ENCODE data around the gene MACIR. TPM values are rescaled to one million over a fixed set of nuclear protein-coding genes. Genes with fewer than 3 reads are reported as not detected.

MACIR gene
- total RNA-seq, 4 donors from 2014 or later = 21.7 to 72.8 (median 47.7) TPM

GRCh38 chr5:103247118-103247517 lies 11.4 kb upstream of the MACIR start:
- 92% methylated on average over 1 of the region's 1 CpG for WGBS, 2 donors (ENCODE audit: low coverage in 1 of 2)
- Histone ChIP-seq H3K9me3 (no peaks in the 10 kb centered on the region), H3K4me3 (no peak overlapping the region), H3K36me3 (no peaks in the 10 kb centered on the region), H3K27ac (no peak overlapping the region), H3K27me3 (no peaks in the 10 kb centered on the region), H3K4me1 (peaks cover 0 to 4% (median 0%) of the 10 kb centered on the region in 4 donors)
- no peak for TF ChIP-seq POLR2AphosphoS5 (IDR thresholded peaks at IDR 0.05)
- TF ChIP-seq, protein P1, sequence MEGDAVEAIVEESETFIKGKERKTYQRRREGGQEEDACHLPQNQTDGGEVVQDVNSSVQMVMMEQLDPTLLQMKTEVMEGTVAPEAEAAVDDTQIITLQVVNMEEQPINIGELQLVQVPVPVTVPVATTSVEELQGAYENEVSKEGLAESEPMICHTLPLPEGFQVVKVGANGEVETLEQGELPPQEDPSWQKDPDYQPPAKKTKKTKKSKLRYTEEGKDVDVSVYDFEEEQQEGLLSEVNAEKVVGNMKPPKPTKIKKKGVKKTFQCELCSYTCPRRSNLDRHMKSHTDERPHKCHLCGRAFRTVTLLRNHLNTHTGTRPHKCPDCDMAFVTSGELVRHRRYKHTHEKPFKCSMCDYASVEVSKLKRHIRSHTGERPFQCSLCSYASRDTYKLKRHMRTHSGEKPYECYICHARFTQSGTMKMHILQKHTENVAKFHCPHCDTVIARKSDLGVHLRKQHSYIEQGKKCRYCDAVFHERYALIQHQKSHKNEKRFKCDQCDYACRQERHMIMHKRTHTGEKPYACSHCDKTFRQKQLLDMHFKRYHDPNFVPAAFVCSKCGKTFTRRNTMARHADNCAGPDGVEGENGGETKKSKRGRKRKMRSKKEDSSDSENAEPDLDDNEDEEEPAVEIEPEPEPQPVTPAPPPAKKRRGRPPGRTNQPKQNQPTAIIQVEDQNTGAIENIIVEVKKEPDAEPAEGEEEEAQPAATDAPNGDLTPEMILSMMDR (IDR thresholded peaks at IDR 0.05) = no peak
- no peak for DNase-seq
- intact Hi-C loops (cut with DNase I; ENCODE audit: low total_unique reads) (no loop called here), in situ Hi-C loops (cut with MboI; ENCODE audit: low pct_ligation_motif_present in 1 of 4, low pct_unique_long_range_greater_than_20kb in 1 of 4, low sequenced_read_pairs in 3 of 4) (no loop called here)

DNA sequence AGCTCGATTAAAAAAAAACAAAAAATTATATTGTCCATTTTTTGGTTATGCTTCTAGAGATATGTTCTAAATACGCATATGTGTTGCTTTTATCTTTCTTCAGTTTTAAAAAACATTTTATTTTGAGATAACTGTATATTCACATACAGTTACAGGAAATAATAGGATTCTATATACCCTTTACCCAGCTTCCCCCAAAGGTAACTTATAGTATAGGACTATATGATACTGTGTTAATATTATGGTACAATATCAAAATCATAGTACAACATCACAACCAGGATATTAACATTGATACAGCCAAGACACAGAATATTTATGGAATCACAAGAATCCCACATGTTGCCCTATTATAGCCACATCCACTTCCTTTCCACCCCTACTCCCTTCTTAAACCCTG lies 9.5 kb upstream of the MACIR start:
- no peaks in the 10 kb centered on the region for H3K36me3 ChIP-seq
- 90 to 96% methylated on average over 2 of the region's 2 CpGs for WGBS, 2 donors (ENCODE audit: low coverage in 1 of 2)
- intact Hi-C loops (cut with DNase I; ENCODE audit: low total_unique reads) (no loop called here), in situ Hi-C loops (cut with MboI; ENCODE audit: low pct_ligation_motif_present in 1 of 4, low pct_unique_long_range_greater_than_20kb in 1 of 4, low sequenced_read_pairs in 3 of 4) (no loop called here)
- no peaks in the 10 kb centered on the region for H3K9me3 ChIP-seq
- H3K27me3 ChIP-seq = no peaks in the 10 kb centered on the region
- no peak overlapping the region for H3K27ac ChIP-seq
- TF ChIP-seq POLR2A (IDR thresholded peaks at IDR 0.05) (no peak), POLR2AphosphoS5 (IDR thresholded peaks at IDR 0.05) (no peak), EP300 (IDR thresholded peaks at IDR 0.05; ENCODE audit: low read depth) (no peak)
- TF ChIP-seq, protein P1 (IDR thresholded peaks at IDR 0.05) = no peak
- no peak overlapping the region for H3K4me3 ChIP-seq
- H3K4me1 ChIP-seq = peaks cover 0 to 4% (median 0%) of the 10 kb centered on the region in 4 donors
- DNase-seq = no peak

- peak overlapping the region in 2 of 4 donors; percentile 33 to 92 for H3K27ac ChIP-seq
- WGBS, 2 donors (ENCODE audit: low coverage in 1 of 2) = 29 to 100% methylated on average over 1 of the region's 1 CpG
- no peak overlapping the region for H3K4me3 ChIP-seq
- no peaks in the 10 kb centered on the region for H3K36me3 ChIP-seq
- TF ChIP-seq POLR2A (IDR thresholded peaks at IDR 0.05) (no peak), EP300 (IDR thresholded peaks at IDR 0.05; ENCODE audit: low read depth) (no peak), POLR2AphosphoS5 (IDR thresholded peaks at IDR 0.05) (no peak)
- TF ChIP-seq, protein P1 (IDR thresholded peaks at IDR 0.05) = no peak
- peaks cover 0 to 18% (median 7%) of the 10 kb centered on the region in 4 donors for H3K4me1 ChIP-seq
- no peak for DNase-seq
- in situ Hi-C loops (cut with MboI; ENCODE audit: low pct_ligation_motif_present in 1 of 4, low pct_unique_long_range_greater_than_20kb in 1 of 4, low sequenced_read_pairs in 3 of 4) (no loop called here), intact Hi-C loops (cut with DNase I; ENCODE audit: low total_unique reads) (no loop called here)
- no peaks in the 10 kb centered on the region for H3K9me3 ChIP-seq
- H3K27me3 ChIP-seq = no peaks in the 10 kb centered on the region
These were observed 3.6 kb upstream of the MACIR start for GRCh38 chr5:103254921-103255320.

DNA sequence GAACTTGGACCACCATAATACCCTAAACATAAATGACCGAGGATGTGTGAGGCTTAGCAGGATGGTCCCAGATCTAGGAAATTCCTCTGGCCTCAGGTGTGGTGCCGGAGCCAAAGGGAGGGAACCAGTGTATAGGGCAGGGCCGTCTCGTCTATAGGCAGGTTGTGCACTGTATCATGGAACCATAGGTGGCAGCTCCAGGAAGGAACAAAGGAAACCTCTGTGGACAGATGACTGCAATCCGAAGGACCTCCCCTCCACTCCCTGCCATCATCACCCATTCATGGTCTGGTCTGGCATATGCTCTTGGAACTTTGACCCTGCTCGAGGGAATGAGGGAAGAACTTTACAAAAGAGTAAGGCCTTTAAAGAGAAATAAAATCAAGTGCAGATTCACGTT lies 2.9 kb upstream of the MACIR start:
- H3K9me3 ChIP-seq = no peaks in the 10 kb centered on the region
- H3K4me1 ChIP-seq = peaks cover 0 to 22% (median 11%) of the 10 kb centered on the region in 4 donors
- no peaks in the 10 kb centered on the region for H3K36me3 ChIP-seq
- WGBS, 2 donors (ENCODE audit: low coverage in 1 of 2) = 58 to 69% methylated on average over 4 to 7 of the region's 7 CpGs
- in situ Hi-C loops (cut with MboI; ENCODE audit: low pct_ligation_motif_present in 1 of 4, low pct_unique_long_range_greater_than_20kb in 1 of 4, low sequenced_read_pairs in 3 of 4) (no loop called here), intact Hi-C loops (cut with DNase I; ENCODE audit: low total_unique reads) (no loop called here)
- TF ChIP-seq POLR2A (IDR thresholded peaks at IDR 0.05) (peak; percentile 15), EP300 (IDR thresholded peaks at IDR 0.05; ENCODE audit: low read depth) (no peak), POLR2AphosphoS5 (IDR thresholded peaks at IDR 0.05) (peak in 2 of 3 donors; percentile 20 to 63)
- TF ChIP-seq, protein P1 (IDR thresholded peaks at IDR 0.05) = no peak
- DNase-seq = peak; percentile 63
- H3K4me3 ChIP-seq = no peak overlapping the region
- no peaks in the 10 kb centered on the region for H3K27me3 ChIP-seq
- H3K27ac ChIP-seq = peak overlapping the region; percentile 92 to 97 (median 96)
